Stimulated activated CD8-positive, alpha-beta memory T cell treated with anti-CD3 and anti-CD28 coated beads, Interleukin-4, amount 100 ng/mL, for 1 hour (primary cell): ENCODE measurements around the gene C16orf86.
A peak's percentile ranks its signal among the peaks of the same experiment; 100 is the strongest.

ENCODE experiments used
- DNase-seq, 2 donors: peaks; one replicate each; pipeline ENCODE4 v3.0.0-alpha.2; 2020; ENCODE audit warnings: low read depth in 2 of 2, low spot score in 1 of 2

C16orf86 gene

DNA sequence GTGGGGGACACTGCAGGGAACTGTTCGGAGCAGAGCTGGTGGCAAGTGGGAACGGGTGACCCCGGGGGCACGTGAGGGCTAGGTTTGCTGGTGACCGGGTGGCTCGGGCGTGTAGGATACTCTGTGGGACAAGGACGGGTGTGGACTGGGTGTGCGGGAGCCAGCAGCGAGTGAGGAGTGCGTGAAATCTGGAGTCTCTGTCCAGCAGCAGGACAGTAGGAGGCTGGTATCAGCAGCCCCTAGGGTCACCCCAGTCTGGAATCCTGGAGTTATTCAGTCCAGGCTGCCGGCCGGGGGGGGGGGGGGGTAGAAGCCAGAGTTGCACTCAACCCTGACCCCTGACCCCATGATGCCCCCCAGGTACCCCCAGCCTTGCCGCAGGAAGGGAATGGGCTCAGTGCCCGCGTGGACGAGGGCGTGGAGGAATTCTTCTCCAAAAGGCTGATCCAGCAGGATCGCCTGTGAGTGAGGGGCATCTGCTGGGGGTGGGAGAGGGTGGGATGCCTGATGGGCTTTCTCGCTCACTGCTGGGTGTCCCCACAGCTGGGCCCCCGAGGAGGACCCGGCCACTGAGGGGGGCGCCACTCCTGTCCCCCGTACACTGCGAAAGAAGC, 12.7 kb upstream of the C16orf86 start:
- no peak for DNase-seq

DNA sequence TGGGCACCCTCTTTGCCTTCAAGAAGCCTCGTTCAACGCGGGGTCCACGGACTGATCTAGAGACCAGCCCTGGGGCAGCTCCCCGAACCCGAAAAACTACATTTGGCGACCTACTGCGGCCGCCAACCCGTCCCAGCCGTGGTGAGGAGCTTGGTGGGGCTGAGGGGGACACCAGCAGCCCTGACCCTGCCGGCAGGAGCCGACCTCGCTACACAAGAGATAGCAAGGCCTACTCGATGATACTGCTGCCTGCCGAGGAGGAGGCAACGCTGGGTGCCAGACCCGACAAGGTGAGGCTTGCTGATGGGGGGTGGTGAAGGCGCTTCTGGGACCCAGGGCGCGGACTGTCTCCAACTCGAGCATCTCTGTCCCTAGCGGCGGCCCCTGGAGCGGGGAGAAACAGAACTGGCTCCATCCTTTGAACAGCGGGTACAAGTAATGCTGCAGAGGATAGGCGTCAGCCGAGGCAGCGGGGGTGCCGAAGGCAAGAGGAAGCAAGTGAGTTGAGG, 12.2 kb upstream of the C16orf86 start:
- DNase-seq: no peak

DNA sequence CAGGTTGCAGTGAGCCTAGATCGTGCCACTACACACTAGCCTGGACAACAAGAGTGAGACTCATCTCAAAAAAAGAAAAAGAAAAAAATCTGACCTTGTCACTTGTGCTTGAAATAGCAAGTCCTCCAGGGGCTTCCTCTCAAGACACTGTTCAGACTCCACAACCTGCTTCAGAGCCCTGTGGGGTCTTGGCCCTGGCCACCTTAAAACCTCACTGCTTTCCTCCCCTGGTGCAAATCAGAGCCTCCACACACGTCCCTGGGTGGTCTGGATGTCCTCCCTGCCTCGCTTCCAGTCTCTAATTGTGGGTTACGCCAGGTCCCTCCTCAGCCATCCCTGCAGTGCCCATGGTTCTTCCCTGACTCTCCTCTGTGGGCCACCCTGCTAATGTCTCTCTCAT, 11.3 kb upstream of the C16orf86 start:
- DNase-seq: no peak

DNA sequence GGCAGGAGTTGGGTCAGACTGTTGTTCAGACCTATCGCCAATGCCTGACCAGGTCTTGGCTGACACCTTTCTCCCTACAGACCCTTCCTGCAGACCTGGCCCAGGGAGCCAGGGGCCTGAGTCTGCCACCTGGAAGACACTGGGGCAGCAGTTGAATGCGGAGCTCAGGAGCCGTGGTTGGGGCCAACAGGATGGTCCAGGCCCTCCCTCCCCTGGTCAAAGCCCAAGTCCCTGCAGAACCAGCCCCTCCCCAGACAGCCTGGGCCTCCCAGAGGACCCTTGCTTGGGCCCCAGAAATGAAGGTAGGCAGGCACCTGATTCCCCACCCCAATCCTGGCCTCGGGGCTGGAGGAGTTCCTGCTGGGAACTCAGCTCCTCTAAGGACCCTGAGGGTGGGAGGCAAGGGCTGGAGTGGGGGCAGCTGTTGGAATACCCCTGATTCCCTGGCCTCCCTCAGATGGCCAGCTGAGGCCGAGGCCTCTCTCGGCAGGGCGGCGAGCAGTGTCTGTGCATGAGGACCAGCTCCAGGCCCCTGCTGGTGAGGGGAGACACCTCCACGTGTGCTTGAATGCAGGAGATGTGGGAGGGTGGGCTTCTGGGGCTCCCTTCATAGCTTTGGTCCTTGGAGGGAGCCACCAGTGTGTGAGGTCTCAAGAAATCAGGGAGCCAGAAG, 10.1 kb upstream of the C16orf86 start:
- DNase-seq: no peak

DNA sequence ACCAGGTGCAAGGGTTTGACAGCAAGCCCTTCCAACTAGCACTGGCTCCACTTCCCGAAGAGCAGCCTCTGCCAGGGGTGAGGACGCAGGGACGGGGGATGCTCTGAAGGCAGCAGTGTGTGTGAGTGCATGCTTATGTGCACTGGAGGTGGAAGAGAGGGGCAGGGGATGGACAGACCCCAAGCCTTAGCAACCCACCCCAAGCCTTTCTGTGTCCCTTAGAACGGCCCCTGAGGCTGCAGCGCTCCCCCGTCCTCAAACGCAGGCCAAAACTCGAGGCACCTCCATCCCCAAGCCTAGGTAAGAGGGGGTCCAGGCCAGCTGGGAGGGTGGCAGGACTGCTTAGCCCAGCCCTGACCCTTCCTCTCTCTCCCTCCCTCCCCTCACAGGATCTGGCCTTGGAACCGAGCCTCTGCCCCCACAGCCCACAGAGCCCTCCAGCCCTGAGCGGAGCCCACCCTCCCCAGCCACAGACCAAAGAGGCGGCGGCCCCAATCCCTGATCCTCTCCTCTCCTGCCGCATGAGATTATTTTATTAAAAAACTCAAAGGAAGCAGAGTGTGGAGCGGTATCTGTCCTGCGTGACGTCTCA, 9.5 kb upstream of the C16orf86 start:
- DNase-seq: no peak

DNA sequence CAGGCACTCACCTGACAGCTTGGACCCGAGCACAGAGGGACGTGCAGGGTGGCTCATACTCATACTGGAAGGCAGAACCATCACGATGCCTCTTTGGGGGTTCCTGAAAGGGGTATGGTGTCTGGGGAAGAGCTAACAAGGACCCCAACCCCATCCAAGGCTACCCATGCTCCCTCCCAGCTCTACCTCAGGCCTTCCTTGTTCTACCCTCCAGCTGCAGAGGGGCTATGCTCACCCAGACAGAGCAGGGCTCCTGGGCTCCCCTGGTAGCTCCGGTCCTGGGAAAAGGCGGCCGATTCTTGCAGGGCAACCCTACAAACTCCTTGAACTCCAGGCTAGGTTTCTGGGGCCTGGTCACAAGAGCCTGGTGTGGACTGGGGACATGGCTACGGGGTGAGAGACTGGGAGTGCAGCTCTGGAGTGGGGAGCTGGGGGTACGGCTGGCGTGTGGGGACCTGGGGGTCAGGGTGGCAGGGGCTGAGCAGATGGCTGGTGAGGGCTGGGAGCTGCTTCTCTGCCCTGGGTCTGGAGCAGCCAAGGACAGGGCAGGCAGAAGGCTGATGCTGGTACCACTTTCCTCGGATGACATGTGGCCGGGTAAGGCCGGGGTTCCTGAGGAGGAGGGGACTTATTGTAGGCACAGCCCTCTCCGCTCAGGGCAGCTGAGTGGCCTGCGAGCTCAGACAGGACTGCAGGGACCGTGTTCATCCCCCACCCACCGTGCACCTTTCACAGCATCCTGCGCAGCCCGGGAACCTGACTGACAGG, 8.7 kb upstream of the C16orf86 start:
- DNase-seq: no peak

DNA sequence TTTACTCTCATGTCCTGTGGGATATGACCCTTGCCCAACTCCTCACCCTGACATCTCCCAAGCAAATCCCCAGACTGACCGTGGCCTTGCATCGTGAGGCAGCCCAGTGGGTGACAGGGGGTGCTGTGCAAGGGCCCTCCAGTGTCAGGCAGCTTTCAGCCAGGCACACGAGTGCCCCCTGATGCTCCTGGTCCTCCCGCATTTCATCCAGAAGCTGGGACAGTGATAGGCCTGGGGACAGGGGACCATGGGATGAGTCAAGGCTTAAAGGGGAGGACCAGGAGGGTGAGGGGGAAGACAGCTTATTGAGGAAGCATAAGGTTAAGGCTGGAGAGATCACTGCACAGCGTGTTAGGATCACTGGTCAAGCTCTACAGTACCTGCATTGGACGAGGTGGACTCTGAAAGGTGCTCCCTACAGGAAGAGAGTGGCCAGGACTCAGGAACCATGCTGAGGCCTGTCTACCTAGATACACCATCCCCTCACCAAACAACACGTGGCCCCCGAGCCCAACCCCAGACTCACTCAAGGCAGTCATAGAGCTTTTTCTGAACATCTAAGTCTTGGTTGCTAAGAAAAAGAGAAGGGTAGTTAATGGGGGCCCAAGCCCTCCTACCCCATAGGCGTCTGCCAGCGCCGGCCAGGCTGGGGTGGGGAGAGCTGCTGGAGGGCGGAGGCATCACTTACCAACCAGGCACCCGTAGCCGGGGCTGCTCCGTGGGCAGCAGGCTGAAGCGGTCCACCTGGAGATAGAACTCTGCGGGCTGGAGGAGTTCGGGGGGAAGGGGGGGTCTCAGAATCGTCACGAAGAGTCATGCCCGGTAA, 7.6 kb upstream of the C16orf86 start:
- no peak for DNase-seq

DNA sequence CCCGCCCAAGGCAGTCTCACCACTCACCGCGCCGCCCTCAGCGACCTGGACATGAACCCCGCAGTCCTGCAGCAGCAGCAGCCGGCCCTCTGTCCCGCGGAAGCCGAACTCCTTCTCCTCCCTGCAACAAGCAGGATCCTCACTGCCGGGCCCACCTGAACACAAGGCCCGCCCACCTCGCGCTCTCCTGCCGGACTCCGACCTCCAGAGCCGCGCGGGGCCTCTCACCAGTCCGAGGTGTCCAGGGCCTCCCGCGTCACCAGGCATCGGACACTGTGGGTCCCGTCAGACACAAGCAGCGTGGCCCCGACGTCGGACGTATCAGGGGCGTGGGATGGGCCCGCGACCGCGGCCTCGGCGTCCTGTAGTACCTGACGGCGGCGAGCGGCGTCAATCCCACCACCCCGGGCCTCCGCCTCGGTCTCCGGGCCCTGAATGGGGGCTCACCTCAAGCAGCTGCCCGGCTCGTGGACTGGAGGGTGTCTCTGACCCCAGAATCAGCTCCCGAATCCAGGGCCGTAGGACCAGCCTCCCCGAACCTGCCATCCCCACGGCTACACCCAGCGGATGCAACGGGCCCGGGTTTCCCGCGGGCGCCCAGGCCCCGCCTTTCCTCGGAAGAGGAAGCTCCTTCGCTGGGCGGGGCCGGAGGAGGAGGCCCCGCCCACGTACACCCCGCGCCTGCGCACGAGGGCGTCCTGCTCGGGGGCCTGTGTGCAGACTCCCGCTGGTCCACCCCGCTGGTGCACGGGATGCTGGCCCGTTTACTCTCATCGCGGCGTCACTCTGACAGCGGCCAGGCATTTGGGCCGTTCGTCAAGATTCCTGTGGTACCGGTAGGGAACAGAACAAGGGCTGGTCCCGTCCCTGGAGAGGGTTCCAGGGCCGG, 6.7 kb upstream of the C16orf86 start, which contains the start of gene ACD:
ACD (minus strand) TSS at position 586 of the 889 bp plus-strand sequence; CDS start at position 546, 40 bp downstream.
- DNase-seq: peak; percentile 76 to 85

DNA sequence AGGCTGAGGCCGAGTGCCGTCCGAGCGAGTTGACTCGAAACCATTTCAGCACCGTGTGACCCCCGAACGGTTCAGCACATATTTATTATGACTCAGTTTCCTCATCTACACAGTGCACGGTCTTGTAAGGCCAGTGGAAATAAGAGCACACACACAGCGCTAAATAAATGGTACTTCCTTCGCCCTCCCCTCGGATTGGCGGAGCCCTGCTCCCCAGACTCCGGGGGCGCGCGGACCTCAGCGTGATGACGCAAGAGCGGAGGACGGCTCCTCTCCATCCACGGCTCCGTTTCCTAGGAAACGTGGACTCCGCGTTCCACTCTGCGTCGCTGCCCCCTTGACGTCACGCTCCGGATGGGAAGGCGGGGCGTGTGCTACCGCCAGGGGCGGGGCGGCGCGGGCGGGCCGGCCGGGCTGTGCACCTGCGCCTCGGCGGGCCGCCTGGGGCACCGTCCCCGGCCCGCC, 6.0 kb upstream of the C16orf86 start, which contains the start of gene PARD6A:
PARD6A (plus strand) TSS at position 397 of the 465 bp plus-strand sequence. CDS start 79 bp downstream, outside the sequence.
- peak; percentile 75 to 86 for DNase-seq

DNA sequence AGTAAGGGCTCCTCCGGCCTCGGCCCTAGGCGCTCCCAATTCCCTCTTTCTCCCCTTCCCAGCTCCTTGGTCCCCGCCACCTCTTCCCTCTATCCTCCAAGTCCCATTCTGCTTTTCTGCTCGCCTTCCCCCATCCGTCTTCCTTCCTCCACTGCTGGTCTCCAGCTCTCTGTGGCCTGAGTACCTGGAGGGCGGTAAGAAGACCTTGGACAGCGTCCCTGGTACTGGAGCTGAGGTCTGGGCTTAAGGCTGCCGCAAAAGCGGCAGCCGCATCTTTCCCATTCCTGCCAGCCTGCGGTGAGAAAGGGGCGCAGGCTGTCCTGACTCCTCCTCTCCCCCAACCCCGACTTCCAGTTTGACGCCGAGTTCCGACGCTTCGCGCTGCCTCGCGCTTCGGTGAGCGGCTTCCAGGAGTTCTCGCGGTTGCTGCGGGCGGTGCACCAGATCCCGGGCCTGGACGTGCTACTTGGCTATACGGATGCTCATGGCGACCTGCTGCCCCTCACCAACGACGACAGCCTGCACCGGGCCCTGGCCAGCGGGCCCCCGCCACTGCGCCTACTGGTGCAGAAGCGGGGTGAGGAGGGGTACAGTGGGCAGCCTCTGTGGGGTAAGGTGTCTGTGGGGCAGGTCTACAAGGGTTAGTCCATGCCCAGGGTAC, 5.4 kb upstream of the C16orf86 start:
- DNase-seq: no peak

DNA sequence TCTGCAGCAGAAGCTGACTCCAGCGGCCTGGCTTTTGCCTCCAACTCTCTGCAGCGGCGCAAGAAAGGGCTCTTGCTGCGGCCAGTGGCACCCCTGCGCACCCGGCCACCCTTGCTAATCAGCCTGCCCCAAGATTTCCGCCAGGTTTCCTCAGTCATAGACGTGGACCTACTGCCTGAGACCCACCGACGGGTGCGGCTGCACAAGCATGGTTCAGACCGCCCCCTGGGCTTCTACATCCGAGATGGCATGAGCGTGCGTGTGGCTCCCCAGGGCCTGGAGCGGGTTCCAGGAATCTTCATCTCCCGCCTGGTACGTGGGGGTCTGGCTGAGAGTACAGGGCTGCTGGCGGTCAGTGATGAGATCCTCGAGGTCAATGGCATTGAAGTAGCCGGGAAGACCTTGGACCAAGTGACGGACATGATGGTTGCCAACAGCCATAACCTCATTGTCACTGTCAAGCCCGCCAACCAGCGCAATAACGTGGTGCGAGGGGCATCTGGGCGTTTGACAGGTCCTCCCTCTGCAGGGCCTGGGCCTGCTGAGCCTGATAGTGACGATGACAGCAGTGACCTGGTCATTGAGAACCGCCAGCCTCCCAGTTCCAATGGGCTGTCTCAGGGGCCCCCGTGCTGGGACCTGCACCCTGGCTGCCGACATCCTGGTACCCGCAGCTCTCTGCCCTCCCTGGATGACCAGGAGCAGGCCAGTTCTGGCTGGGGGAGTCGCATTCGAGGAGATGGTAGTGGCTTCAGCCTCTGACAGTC, 4.5 kb upstream of the C16orf86 start:
- no peak for DNase-seq

DNA sequence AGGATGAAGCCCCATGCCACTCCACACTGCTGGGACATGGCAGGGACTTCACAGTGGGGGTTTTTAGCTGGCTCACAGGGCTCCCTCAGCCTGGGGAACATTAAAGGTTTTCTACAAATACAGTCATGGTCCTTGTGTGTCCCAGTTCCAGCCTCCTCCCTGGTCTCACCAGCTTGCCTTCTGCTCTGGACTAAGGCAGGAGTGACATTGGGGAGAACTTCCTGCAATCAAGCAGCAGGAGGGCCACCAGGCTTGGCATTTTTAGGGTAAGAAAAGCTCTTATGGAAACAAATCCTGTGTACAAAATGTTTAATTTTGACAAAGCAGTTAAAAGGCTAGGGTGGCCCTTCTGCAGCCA, 4.0 kb upstream of the C16orf86 start:
- no peak for DNase-seq

DNA sequence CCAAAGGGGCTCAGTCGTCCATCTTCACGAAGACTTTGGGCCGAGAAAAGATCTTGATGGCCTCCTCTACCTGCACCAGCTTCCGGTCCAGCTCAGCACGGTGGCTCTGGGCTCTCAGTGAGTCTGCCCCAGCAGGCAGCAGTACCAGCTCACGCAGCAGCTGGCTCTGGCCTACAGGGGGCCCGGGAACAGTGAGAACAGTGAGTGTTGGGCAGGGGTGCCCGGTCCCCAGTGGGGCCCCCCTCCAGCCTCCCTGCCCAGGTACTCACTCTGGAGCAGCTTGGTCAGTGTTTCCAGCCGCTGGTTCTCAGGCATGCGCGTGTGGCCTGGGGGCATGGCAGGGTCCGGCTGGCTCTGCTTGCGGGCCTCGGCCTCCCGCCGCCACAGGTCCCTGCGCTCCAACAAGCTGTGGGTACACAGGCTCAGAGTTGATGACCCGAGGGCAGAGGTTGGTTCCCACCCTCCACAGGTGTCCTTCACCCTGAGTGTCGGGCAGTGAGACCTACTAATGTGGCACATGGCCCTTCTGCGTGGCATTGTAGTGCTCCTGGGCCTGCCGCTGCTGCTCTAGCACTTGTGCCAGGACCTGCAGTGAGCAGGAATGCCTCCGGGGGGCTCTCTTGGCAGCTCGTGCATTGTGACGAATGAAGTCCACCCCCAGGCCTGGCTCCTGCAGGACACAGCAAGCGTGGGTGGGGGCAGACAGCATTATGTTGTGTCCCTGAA, 3.3 kb upstream of the C16orf86 start:
- DNase-seq: no peak

DNA sequence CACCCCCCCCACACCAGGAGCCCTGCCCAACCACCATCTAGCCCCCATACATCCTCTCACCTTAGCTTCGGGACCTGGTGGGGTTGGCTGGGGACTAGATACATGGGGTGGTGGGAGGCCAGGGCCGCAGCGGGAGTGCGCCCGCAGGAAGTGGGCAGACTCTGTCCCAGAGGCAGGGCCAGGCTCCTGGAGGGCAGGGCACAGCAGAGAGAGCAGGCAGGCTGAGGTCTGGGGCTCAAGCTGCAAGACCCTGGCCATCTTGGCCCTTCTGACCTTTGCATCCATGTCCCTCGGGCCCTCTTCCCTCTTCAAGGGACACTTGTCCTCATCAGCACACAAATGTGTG, 2.8 kb upstream of the C16orf86 start:
- no peak for DNase-seq

DNA sequence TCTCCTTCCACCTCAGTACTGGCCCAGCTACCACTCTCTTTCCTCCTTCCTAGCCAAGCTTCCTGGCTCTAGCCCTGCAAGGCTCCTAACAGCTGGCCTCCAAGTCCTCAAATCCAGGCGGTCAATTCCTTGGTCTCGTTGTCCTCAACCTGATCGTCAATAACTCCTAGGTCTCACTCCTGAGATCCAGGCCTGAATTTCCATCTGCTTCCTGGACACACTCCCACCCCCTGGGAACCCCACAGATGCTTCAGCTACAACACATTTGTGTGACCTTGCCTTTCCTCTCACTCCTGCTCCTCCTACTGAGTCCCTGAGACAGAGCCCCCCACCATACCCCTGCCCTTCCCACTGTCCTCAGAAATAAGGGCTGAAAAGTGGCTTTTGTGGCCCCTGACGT, 2.4 kb upstream of the C16orf86 start:
- DNase-seq: no peak

DNA sequence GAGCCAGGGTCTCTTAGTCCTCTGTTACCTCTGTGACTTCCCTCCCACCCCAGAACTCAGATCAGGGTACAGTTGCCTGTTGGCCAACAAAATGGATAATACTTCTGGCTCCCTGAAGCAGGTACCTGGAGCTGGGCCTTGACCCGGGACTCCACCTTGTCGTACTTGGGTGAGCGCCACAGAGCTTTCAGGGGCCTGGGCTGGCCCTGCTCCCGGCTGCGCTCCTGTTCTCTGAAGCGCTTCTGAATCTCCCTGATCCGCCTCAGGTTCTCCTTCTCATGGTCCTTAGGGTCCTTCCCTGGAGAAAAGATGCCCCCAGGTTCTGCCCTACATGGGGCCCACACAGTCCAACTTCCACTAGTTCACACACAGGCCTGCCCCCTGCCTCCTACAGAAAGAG, 1.7 kb upstream of the C16orf86 start:
- no peak for DNase-seq

DNA sequence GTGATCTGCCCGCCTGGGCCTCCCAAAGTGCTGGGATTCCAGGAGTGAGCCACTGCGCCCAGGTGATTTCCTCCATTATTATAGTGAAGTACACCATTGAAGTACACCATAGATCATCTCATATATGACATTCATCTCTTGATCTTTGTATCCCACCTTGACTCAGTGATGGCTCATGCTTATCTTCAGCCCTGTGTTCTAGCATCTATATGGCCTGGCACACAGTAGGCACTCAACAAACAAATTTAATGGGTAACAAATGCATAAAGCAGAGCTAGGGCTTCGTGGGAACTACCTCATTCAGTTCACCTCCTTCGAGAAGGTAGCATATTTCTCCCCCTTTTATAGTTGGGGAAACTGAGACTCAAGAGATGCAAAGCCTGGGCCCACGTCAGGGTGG, 1.0 kb upstream of the C16orf86 start:
- DNase-seq: no peak

DNA sequence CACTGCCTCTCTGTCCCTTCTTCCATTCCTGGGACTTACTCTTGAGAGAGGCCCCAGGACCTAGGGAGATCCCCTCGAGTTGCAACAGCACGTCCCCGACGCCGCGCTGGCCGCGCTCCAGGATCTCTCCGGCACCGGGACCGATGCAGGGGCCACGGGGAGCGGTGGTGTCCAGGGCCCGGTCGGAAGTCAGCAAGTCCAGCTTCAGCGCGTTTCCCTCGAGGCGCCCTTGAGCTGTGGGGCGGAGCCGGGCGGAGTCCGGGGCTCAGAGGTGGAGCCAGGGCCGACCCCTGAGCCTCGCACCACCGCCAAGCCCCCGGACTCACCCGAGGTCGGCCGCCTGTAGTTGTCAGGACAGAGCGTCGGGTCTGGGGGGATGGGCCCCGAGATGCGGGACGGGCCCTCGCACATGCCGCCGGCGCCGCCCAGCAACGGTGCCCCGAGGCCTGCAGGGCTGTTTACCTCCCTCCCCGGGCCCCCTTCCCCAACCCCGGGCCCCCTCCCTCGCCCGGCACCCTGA, 522 bp upstream of the C16orf86 start:
- DNase-seq: no peak
